Amniotic stem cell (primary cell): Measurements from ENCODE around the gene SRRM5.
"Not testable (repeated sequence)": the region's sequence is repeated elsewhere in the genome, so short reads cannot be mapped to it uniquely, and the experiment has no call there.

ENCODE experiments used
- DNase-seq: peaks from one replicate; lab custom pipeline; 2025; lab: John Stamatoyannopoulos, UW

The SRRM5 gene

GRCh38 chr19:43616306-43616705, 4.4 kb downstream of the SRRM5 start:
- DNase-seq: no peak

GRCh38 chr19:43616954-43617353, 5.1 kb downstream of the SRRM5 start:
- DNase-seq: no peak

DNA sequence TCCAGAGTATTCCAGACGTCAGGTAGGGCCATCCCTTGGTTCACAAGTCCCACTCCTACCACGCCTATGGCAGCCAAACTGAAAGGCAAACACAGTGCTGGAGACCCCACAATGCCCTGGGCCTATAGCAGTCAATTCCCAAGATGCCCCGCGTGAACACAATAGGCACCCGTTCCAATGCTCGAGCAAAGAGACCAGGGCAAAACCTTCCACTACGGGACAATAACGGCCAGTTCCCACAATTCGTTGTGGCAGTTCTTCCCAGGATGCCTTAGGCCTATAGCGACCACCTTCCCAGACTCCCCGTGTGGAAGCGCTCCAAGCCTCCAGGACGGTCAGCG, 7.0 kb downstream of the SRRM5 start:
- no peak for DNase-seq

DNA sequence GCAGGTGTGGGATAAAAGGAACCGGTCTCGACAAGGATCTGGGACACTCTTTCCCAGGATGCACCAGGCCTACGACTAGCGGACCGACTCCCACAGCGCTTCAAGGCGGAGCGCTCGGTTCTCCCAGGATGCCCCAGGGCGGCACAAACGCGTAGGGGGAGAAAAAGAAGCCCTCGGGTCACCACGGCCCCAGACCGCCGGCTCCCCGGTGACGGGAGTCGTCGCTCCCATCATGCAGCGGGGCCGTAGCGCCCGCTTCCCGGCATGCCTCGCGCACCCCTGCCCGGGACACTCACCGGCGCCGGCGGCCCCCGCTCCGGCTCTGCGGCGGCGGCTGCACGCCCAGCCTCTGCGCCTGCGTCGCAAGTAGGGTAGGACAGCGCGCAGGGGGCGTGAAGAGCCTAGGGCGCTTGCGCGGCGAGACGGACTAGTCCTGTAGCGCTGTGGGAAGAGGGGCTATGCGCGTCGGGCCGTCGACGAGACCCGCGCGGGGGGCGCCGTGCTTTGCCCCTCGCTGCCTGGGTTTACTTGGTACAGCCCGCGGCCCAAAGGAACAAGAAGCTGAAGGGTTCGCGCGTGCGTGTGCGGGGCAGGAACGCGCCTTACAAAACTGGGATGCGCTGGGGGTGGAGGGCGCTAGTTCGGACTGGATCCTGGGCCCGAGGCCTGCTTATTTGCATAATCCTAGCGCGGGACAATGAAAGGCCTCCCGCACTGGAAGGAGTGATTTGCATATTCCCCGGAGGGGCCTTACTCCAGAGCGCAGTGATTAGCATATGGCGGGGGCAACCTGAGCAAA, 7.6 kb downstream of the SRRM5 start, which contains the start of gene ZNF428:
Gene ZNF428 (minus strand): TSS at position 368 of the 799 bp plus-strand sequence. CDS start 5,325 bp downstream, outside the sequence.
- peak; percentile 57 for DNase-seq

- DNase-seq: no peak
These were observed 8.4 kb downstream of the SRRM5 start for GRCh38 chr19:43620061-43621001.

DNA sequence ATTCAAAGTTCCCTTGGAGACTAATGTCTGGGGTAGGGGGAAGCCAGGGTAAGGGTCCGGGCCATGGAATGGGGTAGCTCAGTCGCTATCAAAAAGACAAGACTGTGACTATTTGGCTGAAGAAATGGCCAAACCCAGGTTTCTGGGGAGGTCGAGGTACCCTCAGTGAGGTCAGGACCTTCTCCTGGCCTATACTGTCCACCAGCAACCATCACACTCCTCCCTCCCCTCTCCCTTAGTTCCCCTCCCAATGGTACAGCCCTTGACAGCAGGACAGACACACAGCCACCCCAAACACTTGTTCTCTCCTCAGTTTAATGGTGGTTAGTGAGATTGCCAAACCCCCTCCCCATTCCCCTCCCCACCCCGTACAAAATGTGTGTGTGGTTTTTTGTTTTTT, 10.2 kb downstream of the SRRM5 start:
- no peak for DNase-seq

DNA sequence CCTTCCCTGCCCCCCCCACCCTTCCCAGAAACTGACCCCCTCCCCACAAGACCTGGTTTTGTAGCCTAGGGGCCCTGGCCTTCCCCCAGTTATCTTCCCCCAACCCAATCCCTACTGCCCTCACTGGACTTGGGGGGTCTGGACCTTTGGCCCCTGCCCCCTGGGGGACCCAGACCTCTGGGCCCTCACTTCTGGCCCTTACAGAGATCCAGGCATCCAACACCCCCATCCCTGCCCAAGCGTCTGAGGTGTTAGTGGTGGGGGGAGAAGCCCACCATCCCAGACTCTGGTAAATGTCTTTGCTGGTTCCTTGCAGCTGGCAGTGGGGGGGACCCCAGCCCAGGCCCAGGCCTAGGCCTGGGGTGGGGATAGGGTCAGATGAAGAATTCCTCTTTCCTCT, 11.1 kb downstream of the SRRM5 start:
- DNase-seq: no peak

DNA sequence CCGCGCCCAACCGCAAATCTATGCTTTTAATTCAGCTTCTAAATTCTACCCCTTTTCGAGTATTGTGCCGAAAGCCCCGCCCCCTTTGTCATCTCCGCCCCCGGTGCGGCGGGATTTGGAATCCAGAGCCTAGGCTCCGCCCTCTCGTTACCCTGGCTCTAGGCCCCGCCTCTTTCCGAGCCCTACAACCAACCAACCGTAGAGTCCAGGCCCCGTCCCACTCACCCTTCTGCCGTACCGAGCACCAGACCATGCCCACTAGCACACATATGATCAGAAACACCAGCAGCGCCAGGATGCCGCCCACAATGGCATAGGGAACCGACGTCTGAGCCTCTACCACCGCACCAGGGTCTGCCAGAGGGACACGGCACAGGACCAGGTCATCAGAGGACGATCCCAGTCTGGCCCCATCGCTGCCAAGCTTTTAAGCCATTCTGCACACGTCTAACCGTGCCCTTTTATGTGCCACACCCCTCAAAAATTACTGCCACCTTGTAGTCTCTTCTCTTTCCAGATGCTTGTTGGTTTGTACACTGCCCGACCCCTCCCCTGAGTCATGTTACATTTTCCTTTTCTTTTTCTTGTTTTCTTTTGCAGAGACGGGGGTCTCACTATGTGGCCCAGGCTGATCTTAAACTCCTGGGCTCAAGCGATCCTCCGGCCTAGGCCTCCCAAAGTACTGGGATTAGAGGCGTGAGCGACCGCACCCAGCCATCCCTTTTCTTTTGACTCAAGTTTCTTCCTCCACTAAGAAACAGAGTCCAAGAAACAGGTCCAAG, 12.2 kb downstream of the SRRM5 start:
- no peak for DNase-seq

DNA sequence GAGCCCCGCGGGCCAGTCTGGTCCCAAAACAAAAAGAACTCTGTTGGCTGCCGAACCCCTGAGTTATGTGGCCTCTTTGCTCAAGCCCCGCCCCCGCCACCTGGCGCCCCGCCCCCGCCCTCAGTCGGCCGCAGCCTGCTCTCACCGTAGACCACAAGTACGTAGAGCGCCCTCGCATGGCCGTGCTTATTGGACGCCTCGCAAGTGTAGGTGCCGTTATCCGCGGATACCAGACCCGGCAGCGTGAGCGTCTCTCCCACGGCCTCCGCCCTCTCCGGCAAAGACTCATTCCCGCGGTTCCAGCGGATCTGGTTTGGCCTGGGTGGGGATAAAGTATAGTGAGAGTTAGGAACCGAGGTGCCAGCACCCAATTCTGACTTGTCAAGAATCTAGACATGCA, 13.0 kb downstream of the SRRM5 start:
- DNase-seq: no peak

- no peak for DNase-seq
These were observed 14.2 kb downstream of the SRRM5 start for GRCh38 chr19:43625918-43626579.

- DNase-seq: no peak
These were observed 14.9 kb downstream of the SRRM5 start for GRCh38 chr19:43626838-43627237.

DNA sequence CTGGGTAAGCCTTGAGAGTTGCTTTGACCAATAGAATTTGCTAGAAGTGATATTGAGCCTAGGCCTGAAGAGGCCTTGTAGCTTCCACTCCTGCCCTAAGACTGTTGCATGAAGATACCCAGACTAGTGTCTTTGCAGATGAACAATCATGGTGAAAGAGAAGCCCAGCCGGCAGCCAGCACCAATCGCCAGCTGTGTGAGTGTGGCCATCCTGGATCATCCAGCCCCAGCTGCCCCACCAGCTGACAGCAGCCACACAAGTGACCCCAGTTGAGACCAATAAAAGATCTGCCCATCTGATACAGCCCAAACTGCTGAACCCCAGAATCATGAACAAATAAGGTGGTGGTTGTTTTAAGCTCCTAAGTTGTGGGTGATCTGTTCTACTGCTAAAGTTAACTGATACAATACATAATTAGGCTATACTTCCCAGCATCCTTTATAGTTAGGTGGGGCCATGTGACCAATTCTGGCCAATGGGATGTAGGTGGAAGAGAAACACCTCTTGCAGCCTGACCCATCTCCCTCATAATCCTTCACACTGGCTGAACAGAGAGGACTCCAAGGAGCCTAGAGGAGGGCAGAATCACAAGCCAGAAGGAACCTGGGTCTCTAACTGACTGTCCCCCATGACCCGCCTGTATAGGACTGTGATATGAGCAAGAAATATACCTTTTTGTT, 16.9 kb downstream of the SRRM5 start:
- DNase-seq: no peak

- DNase-seq: no peak
These were observed 19.6 kb downstream of the SRRM5 start for GRCh38 chr19:43631491-43631890.

- no peak for DNase-seq
These were observed 21.6 kb downstream of the SRRM5 start for GRCh38 chr19:43633520-43633919.

GRCh38 chr19:43634068-43634467, 22.2 kb downstream of the SRRM5 start:
- no peak for DNase-seq

DNA sequence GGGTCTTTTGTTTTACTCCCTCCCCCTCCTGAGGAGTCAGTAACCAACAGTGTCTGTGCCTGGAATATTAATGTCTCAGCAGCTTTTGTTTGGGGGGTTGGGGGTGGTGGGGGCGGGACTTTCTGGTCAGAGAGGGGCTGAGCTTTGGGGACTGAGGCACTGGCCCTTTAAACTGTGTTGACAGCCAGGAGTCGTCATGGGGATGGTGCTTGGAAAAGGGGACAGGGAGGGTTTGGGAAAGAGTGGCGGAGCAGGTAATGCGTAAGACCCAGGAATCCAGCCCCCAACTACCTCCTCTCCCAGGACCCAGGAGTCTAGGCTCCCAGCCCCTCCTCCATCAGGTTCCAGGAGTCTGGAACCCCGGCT, 22.6 kb downstream of the SRRM5 start:
- DNase-seq: no peak

DNA sequence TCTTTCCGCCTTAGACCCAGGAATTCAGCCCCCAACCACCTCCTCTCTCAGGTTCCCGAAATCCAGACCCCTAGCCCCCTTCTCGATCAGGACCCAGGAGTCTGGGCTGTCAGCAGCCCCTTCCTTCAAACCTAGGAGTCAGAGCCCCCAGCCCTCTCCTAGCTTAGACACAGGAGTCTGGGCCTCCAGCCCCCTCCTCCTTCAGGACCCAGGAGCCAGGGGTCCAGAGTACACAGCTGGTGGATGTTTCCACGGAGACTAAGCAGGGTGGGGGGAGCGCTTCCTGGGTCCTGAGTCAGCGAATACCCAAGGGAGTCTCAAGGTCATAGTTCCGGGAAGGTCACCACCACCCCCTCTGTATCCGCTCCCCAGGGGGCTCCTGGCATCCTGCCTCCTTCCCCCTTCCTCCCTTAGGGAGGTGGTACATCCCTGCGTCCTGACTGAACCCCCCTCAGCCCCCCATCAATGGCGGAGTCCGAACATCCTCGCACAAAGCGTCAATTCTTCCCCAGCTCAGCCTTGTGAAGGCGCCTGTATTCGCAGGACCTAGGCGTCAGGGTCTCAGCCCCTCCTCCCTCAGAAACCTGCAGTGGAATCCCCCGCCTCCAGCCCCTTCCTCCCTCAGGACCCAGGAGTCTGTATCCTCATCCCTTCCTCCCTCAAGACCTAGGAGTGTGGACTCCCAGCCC, 23.1 kb downstream of the SRRM5 start:
- DNase-seq: no peak

DNA sequence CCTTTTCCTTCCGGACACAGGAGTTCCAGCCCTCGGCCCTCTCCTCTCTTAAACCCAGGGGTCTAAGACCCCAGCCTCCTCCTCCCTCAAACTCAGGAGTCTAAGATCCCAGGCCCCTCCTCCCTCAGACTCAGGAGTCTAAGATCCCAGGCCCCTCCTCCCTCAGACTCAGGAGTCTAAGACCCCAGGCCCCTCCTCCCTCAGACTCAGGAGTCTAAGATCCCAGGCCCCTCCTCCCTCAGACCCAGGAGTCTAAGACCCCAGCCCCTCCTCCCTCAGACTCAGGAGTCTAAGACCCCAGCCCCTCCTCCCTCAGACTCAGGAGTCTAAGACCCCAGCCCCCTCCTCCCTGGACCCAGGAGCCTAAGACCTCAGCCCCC, 23.7 kb downstream of the SRRM5 start:
- not testable (repeated sequence) for DNase-seq

GRCh38 chr19:43636121-43636683, 24.3 kb downstream of the SRRM5 start:
- DNase-seq: no peak
